ENCODE results near the gene U2SURP. TPM values are rescaled to one million over a fixed set of nuclear protein-coding genes. Genes with fewer than 3 reads are reported as not detected.

Gene U2SURP
- total RNA-seq, 1 experiment from 2014 or later = 168 TPM

DNA sequence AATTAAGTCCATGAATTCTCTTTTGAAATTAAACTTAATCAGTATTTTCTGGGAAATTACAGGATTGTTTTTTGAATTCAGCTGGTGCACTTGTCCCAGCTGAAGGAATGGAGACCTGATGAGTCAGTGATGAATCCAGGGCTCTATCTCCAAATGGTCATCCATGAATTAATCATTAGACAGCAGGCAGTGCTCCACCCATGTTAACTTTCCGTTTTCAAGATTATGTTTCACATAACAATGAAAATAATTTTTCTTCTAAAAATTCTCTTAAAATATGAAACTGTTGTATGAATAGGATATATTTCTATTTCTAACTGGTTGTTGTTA lies 24.0 kb upstream of the U2SURP start:
- Histone ChIP-seq H3K4me2 (ENCODE audit: insufficient read depth, insufficient read length, low read length) (no peak overlapping the region), H3K56ac (ENCODE audit: insufficient read length, low read depth, low read length) (no peak overlapping the region), H2BK20ac (ENCODE audit: low read depth, low read length, poor library complexity, severe bottlenecking) (no peak overlapping the region), H2BK5ac (ENCODE audit: insufficient read length, low read length) (no peak overlapping the region), H3K4me1 (ENCODE audit: insufficient read depth, low read length) (no peaks in the 10 kb centered on the region), H4K8ac (replicated peaks; ENCODE audit: insufficient read length, low read depth, low read length) (no peak overlapping the region), H3K9me3 (ENCODE audit: control insufficient read depth, low read depth, low read length) (no peaks in the 10 kb centered on the region), H3K79me2 (ENCODE audit: insufficient read depth, low read length) (no peaks in the 10 kb centered on the region), H3K14ac (ENCODE audit: insufficient read depth, low read length) (no peak overlapping the region), H4K20me1 (ENCODE audit: control insufficient read depth, insufficient read depth, insufficient read length) (no peaks in the 10 kb centered on the region), H2AFZ (ENCODE audit: low read length) (no peak overlapping the region), H2BK120ac (ENCODE audit: low read depth, low read length, poor library complexity, severe bottlenecking) (no peak overlapping the region), H3K27ac (ENCODE audit: insufficient read length, low read depth, low read length) (no peak overlapping the region), H3K23ac (ENCODE audit: insufficient read length, low read depth, low read length) (no peak overlapping the region), H2AK5ac (ENCODE audit: insufficient read length, low read length) (no peak overlapping the region), H4K5ac (ENCODE audit: insufficient read length, low read depth, low read length) (no peak overlapping the region), H3T11ph (ENCODE audit: low read length) (no peak overlapping the region), H3K9ac (ENCODE audit: extremely low read depth, insufficient read length, low read length) (no peak overlapping the region), H3K27me3 (ENCODE audit: insufficient read depth, low read length) (no peaks in the 10 kb centered on the region), H2BK15ac (ENCODE audit: low read depth, low read length) (no peak overlapping the region), H3K23me2 (ENCODE audit: insufficient read length, low read depth, low read length, poor library complexity, severe bottlenecking) (no peaks in the 10 kb centered on the region), H3K18ac (ENCODE audit: insufficient read length, low read depth, low read length) (no peak overlapping the region), H2BK12ac (ENCODE audit: insufficient read length, low read depth, low read length) (no peak overlapping the region), H4K91ac (ENCODE audit: insufficient read length, low read depth, low read length) (no peak overlapping the region), H3K79me1 (ENCODE audit: insufficient read depth, low read depth, low read length, poor library complexity, severe bottlenecking) (no peaks in the 10 kb centered on the region), H3K4ac (ENCODE audit: low read depth, low read length) (no peak overlapping the region)
- Mint-ChIP-seq H3K27ac (no peak overlapping the region), H3K4me1 (peaks cover 2 to 16% of the 10 kb centered on the region in 2 experiments), H3K36me3 (ENCODE audit: insufficient read depth in 1 of 3, low read depth in 3 of 3) (no peaks in the 10 kb centered on the region), H3K27me3 (ENCODE audit: low read depth) (no peaks in the 10 kb centered on the region), H3K4me3 (no peak overlapping the region), H3K9me3 (no peaks in the 10 kb centered on the region; a peak in 1 of 5 replicates)
- TF ChIP-seq, protein P1, sequence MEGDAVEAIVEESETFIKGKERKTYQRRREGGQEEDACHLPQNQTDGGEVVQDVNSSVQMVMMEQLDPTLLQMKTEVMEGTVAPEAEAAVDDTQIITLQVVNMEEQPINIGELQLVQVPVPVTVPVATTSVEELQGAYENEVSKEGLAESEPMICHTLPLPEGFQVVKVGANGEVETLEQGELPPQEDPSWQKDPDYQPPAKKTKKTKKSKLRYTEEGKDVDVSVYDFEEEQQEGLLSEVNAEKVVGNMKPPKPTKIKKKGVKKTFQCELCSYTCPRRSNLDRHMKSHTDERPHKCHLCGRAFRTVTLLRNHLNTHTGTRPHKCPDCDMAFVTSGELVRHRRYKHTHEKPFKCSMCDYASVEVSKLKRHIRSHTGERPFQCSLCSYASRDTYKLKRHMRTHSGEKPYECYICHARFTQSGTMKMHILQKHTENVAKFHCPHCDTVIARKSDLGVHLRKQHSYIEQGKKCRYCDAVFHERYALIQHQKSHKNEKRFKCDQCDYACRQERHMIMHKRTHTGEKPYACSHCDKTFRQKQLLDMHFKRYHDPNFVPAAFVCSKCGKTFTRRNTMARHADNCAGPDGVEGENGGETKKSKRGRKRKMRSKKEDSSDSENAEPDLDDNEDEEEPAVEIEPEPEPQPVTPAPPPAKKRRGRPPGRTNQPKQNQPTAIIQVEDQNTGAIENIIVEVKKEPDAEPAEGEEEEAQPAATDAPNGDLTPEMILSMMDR (conservative IDR thresholded peaks at IDR 0.05) = no peak
- no peak for DNase-seq
- no CpG with 5 or more reads among the region's 1 CpG for WGBS (ENCODE audit: extremely low coverage, insufficient read length, low lambda C conversion rate)

Data from H9 (cell line).